ENCODE measurements around the gene HRCT1.

GRCh38 chr9:35944173-35944572, 38.2 kb downstream of the HRCT1 start:
- TF ChIP-seq BHLHE40 (IDR thresholded peaks at IDR 0.05; ENCODE audit: borderline replicate concordance), result no peak
- no peak for TF ChIP-seq PKNOX1 (IDR thresholded peaks at IDR 0.05)
- TF ChIP-seq SUZ12 (IDR thresholded peaks at IDR 0.05), result no peak
- no peak for TF ChIP-seq FOXM1 (IDR thresholded peaks at IDR 0.05; ENCODE audit: borderline replicate concordance)

All from HEK293T (cell line).